Lower leg skin (tissue), 4 donors: ENCODE data around the gene DNMT3B. TPM values are rescaled to one million over a fixed set of nuclear protein-coding genes. Genes with fewer than 3 reads are reported as not detected.
"Not testable (repeated sequence)": the region's sequence is repeated elsewhere in the genome, so short reads cannot be mapped to it uniquely, and the experiment has no call there.

Experiments used
- DNase-seq, 2 donors: peaks; one replicate each; pipeline ENCODE4 v3.0.0-alpha.2; 2019; ENCODE audit warnings: low spot score in 2 of 2
- H3K4me3 ChIP-seq: fragments of 200-600 bp; sonication (generic); 2 replicates; pipeline ENCODE4 v1.5.1; 2017; ENCODE audit warnings: mild to moderate bottlenecking, low read depth; ENCODE audit not compliant: poor library complexity, severe bottlenecking
- CTCF ChIP-seq, 3 donors: fragments of 450-650 bp; IDR thresholded peaks; one replicate each; pipeline ENCODE4 v1.5.1; 2016; ENCODE audit warnings: antibody characterized with exemption in 3 of 3, mild to moderate bottlenecking in 3 of 3, moderate library complexity in 2 of 3
- POLR2A ChIP-seq, 2 donors: fragments of 450-650 bp; IDR thresholded peaks; one replicate each; pipeline ENCODE4 v1.6.1; 2016 to 2017; ENCODE audit warnings: antibody characterized with exemption in 2 of 2, mild to moderate bottlenecking in 1 of 2, moderate library complexity in 1 of 2
- WGBS, 2 donors: methylation state at CpG; one replicate each; pipeline ENCODE4 v1.1.5; 2018; 5-methylcytosine and 5-hydroxymethylcytosine counted together
- intact Hi-C: fragments of 100-400 bp; cut with DNase I; formaldehyde crosslinking; loops from one replicate; pipeline ENCODE4 v1.15.0; 2023; ENCODE audit warnings: low total_unique reads
- total RNA-seq, 4 donors: library from RNA; depleted of rRNA; stranded (reverse); fragments of >200 nt; gene quantifications; one replicate each; pipeline ENCODE4 v1.1.0, GENCODE V29; 2016

The DNMT3B gene
- total RNA-seq, result 1 to 10 TPM; 2.0 to 3.4 (median 2.7) TPM

DNA sequence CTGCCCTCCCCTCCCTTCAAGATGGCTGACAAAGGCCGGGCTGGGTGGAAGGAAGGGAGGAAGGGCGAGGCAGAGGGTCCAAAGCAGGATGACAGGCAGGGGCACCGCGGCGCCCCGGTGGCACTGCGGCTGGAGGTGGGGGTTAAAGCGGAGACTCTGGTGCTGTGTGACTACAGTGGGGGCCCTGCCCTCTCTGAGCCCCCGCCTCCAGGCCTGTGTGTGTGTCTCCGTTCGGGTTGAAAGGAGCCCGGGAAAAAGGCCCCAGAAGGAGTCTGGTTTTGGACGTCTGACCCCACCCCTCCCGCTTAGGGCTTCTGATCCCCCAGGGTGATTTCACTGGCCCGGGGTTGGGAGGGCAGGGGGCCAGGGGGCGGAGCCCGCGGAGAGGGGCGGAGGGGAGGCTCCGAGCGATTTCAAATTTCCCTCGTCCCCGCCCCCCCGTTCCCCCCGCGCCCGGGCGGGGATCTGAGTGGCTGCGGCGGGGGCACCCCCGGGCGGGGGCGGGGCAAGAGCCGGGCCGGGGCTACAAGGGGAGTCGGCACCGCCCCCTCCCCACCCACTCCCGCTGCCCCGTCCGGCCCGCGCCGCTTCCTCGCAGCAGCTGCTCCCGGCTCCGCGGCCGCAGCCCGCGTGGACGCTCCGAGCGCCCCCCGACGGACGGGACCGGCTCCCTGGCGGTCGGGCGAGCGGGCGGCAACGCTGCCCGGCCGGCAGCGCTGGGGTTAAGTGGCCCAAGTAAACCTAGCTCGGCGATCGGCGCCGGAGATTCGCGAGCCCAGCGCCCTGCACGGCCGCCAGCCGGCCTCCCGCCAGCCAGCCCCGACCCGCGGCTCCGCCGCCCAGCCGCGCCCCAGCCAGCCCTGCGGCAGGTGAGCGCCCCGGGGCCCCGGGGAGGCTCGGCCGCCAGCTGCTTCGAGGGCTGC, at the start of gene DNMT3B:
Gene DNMT3B, plus strand, starts transcription at position 555 of the 923 bp plus-strand sequence. CDS start 17,939 bp downstream, outside the sequence.
- intact Hi-C loops, result no loop called here
- peak within 1 kb of the TSS; percentile 73 for H3K4me3 ChIP-seq
- WGBS, 2 donors, result 1% methylated on average over 15 to 21 of the region's 92 CpGs
- TF ChIP-seq POLR2A (IDR thresholded peaks at IDR 0.05) (no peak), CTCF (IDR thresholded peaks at IDR 0.05) (no peak)
- DNase-seq, result peak; percentile 44 to 93

- H3K4me3 ChIP-seq, result no peak overlapping the region
- intact Hi-C loops, result no loop called here
- TF ChIP-seq CTCF (IDR thresholded peaks at IDR 0.05) (no peak), POLR2A (IDR thresholded peaks at IDR 0.05) (no peak)
- WGBS, 2 donors, result 41 to 71% methylated on average over 3 of the region's 3 CpGs
- no peak for DNase-seq
Observed at GRCh38 chr20:32718749-32719348, 43.3 kb upstream of the DNMT3B start.

DNA sequence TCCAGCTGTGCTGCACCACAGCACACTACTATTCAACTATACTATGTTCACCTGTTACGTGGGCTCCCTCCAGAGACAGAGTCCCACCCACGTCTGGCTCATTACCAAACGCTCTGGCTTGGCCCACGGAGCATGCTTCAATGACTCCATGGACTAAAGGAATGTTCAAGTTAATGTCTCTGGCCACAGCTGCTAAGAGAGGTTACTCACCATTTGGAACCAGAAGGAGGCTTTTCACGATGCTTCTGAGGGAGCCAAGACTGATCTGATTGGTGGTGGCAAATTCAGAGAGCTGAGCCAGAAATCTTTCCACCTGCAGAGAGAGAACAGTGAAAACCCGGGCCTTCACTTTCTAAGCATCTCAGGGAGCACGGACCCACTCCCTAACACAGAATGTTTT, 34.5 kb upstream of the DNMT3B start:
- WGBS, 2 donors, result 35 to 45% methylated on average over 7 of the region's 7 CpGs
- no peak overlapping the region for H3K4me3 ChIP-seq
- intact Hi-C loops, result no loop called here
- no peak for DNase-seq
- TF ChIP-seq CTCF (IDR thresholded peaks at IDR 0.05) (no peak), POLR2A (IDR thresholded peaks at IDR 0.05) (no peak)

DNA sequence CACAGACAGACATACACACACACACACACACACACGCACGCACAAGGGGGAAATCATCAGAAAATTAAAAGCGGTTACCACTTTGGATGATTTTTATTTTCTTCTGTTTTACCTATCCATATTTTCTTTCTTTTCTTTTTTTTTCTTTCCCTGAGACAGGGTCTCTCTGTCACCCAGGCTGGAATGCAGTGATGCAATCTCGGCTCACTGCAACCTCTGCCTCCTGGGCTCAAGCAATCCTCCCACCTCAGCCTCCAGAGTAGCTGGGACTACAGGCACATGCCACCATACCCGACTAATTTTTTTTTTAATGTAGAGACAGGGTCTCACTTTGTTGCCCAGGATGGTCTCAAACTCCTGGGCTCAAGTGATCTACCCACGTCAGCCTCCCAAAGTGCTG, 33.8 kb upstream of the DNMT3B start:
- WGBS, 2 donors, result 95% methylated on average over 6 of the region's 6 CpGs
- intact Hi-C loops, H3K4me3 ChIP-seq, DNase-seq: not testable (repeated sequence)

DNA sequence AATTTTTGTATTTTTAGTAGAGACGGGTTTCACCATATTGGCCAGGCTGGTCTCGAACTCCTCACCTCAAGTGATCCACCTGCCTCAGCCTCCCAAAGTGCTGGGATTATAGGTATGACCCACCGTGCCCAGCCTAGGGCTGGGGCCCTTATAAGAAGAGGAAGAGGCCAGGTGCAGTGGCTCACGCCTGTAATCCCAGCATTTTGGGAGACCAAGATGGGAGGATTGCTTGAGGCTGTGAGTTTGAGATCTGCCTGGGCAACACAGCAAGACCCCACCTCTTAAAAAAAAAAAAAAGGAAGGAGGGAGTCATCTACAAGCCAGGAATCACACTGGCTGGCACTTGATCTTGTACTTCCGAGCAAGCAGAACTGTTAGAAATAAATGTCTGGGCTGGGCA, 32.9 kb upstream of the DNMT3B start:
- 99% methylated on average over 5 of the region's 5 CpGs for WGBS, 2 donors
- DNase-seq, intact Hi-C loops, H3K4me3 ChIP-seq: not testable (repeated sequence)

GRCh38 chr20:32731882-32732266, 30.3 kb upstream of the DNMT3B start:
- TF ChIP-seq POLR2A (IDR thresholded peaks at IDR 0.05) (no peak), CTCF (IDR thresholded peaks at IDR 0.05) (no peak)
- H3K4me3 ChIP-seq, result no peak overlapping the region
- intact Hi-C loops, result no loop called here
- DNase-seq, result no peak
- WGBS, 2 donors, result 60 to 67% methylated on average over 4 of the region's 4 CpGs
